WTC11 (cell line): ENCODE measurements around the gene PRRC2A.

Experiments used
- AFF4 ChIP-seq: sonication (generic); formaldehyde crosslinking; IDR thresholded peaks from 2 replicates; pipeline ENCODE4 v1.8.1; 2023; ENCODE audit warnings: mild to moderate bottlenecking, missing genetic modification reagents, borderline replicate concordance
- ATF3 ChIP-seq: sonication (generic); formaldehyde crosslinking; conservative IDR thresholded peaks from 2 replicates; pipeline ENCODE4 v1.8.1; 2022; ENCODE audit warnings: mild to moderate bottlenecking, missing genetic modification reagents
- CTCF ChIP-seq: fragments of 200-600 bp; IDR thresholded peaks from 2 replicates; pipeline ENCODE4 v1.8.0; 2022; ENCODE audit warnings: antibody characterized with exemption
- E2F1 ChIP-seq: sonication (generic); formaldehyde crosslinking; IDR thresholded peaks from 2 replicates; pipeline ENCODE4 v1.8.0; 2022; ENCODE audit warnings: mild to moderate bottlenecking, missing genetic modification reagents
- E2F4 ChIP-seq: sonication (generic); formaldehyde crosslinking; IDR thresholded peaks from 2 replicates; pipeline ENCODE4 v1.8.1; 2022; ENCODE audit warnings: low read depth, mild to moderate bottlenecking, moderate library complexity, missing genetic modification reagents, borderline replicate concordance
- JUN ChIP-seq: sonication (generic); formaldehyde crosslinking; IDR thresholded peaks from 2 replicates; pipeline ENCODE4 v1.8.0; 2023; ENCODE audit warnings: mild to moderate bottlenecking, missing genetic modification reagents
- MAX ChIP-seq: sonication (generic); formaldehyde crosslinking; IDR thresholded peaks from 2 replicates; pipeline ENCODE4 v1.8.0; 2022; ENCODE audit warnings: mild to moderate bottlenecking, missing genetic modification reagents
- NFATC4 ChIP-seq: fragments of 250-450 bp; sonication (Bioruptor Pico); IDR thresholded peaks from 2 replicates; pipeline ENCODE4 v1.9.0; 2021; ENCODE audit warnings: mild to moderate bottlenecking
- NFE2L1 ChIP-seq: sonication (generic); formaldehyde crosslinking; IDR thresholded peaks from 2 replicates; pipeline ENCODE4 v1.8.1; 2023; ENCODE audit warnings: missing genetic modification reagents
- PRRX2 ChIP-seq: fragments of 250-450 bp; sonication (Bioruptor Pico); IDR thresholded peaks from 2 replicates; pipeline ENCODE4 v1.8.0; 2021; ENCODE audit warnings: mild to moderate bottlenecking
- SMAD3 ChIP-seq: sonication (generic); formaldehyde crosslinking; IDR thresholded peaks from 2 replicates; pipeline ENCODE4 v1.8.0; 2022; ENCODE audit warnings: missing genetic modification reagents, mild to moderate bottlenecking, borderline replicate concordance
- SP1 ChIP-seq: sonication (generic); formaldehyde crosslinking; conservative IDR thresholded peaks from 2 replicates; pipeline ENCODE4 v1.8.1; 2022; ENCODE audit warnings: missing genetic modification reagents
- ZNF396 ChIP-seq: fragments of 250-450 bp; sonication (Bioruptor Pico); IDR thresholded peaks from 2 replicates; pipeline ENCODE4 v1.8.0; 2021; ENCODE audit warnings: mild to moderate bottlenecking, moderate library complexity, borderline replicate concordance

- TF ChIP-seq NFATC4 (CRISPR knock-in tag) = no peak
- TF ChIP-seq AFF4 (CRISPR knock-in tag) = no peak
- no peak for TF ChIP-seq CTCF
- no peak for TF ChIP-seq SMAD3 (CRISPR knock-in tag)
- no peak for TF ChIP-seq ZNF396 (CRISPR knock-in tag)
- TF ChIP-seq E2F1 = no peak
- TF ChIP-seq NFE2L1 (CRISPR knock-in tag) = no peak
- TF ChIP-seq PRRX2 = no peak
- no peak for TF ChIP-seq SP1 (CRISPR knock-in tag)
- TF ChIP-seq JUN = no peak
- no peak for TF ChIP-seq MAX
- TF ChIP-seq E2F4 (CRISPR knock-in tag) = no peak
- TF ChIP-seq ATF3 = no peak
These were observed 39.3 kb downstream of the PRRC2A start for GRCh38 chr6:31659649-31660380.
